SK-N-MC (cell line): ENCODE results near the gene IQCM.
"Not testable (repeated sequence)": the region's sequence is repeated elsewhere in the genome, so short reads cannot be mapped to it uniquely, and the experiment has no call there.

ENCODE experiments used
- DNase-seq: peaks from one replicate; pipeline ENCODE4 v3.0.0-alpha.2; 2011; ENCODE audit warnings: low read depth, low spot score
- H3K27ac ChIP-seq: fragments of 200-600 bp; sonication (generic); 2 replicates; pipeline ENCODE4 v1.5.1; 2016; ENCODE audit warnings: mixed run types
- H3K36me3 ChIP-seq: fragments of 200-600 bp; sonication (generic); 2 replicates; pipeline ENCODE4 v1.6.1; 2017; ENCODE audit warnings: antibody characterized with exemption, low read length, mixed read lengths; ENCODE audit not compliant: insufficient read depth
- H3K4me3 ChIP-seq: fragments of 200-600 bp; sonication (generic); 2 replicates; pipeline ENCODE4 v1.5.1; 2016
- H3K9ac ChIP-seq: fragments of 200-600 bp; sonication (generic); 2 replicates; pipeline ENCODE4 v1.8.0; 2017; ENCODE audit warnings: mixed run types, mixed read lengths; ENCODE audit not compliant: insufficient read length
- H3K9me3 ChIP-seq: fragments of 200-600 bp; sonication (generic); 2 replicates; pipeline ENCODE4 v1.6.1; 2017; ENCODE audit warnings: low read depth, mild to moderate bottlenecking, antibody characterized with exemption, low read length, moderate library complexity, mixed read lengths
- EZH2 ChIP-seq: fragments of 200-600 bp; sonication (generic); IDR thresholded peaks from one replicate; pipeline ENCODE4 v1.6.1; 2017; ENCODE audit warnings: antibody characterized with exemption
- FOXP2 ChIP-seq: optimal IDR thresholded peaks from 2 replicates; pipeline ENCODE3; 2011; ENCODE audit warnings: mild to moderate bottlenecking, moderate library complexity; ENCODE audit not compliant: insufficient read depth; ENCODE audit errors: extremely low read length, control extremely low read depth
- POLR2AphosphoS5 ChIP-seq: IDR thresholded peaks from 2 replicates; pipeline ENCODE4 v1.6.1; 2012; ENCODE audit warnings: mild to moderate bottlenecking, low read depth, low read length, borderline replicate concordance

IQCM gene

GRCh38 chr4:149518471-149518870 is 297.2 kb downstream of the IQCM start:
- Histone ChIP-seq H3K9ac (no peak overlapping the region), H3K9me3 (no peaks in the 10 kb centered on the region; the same call in 1 of the 2 replicates), H3K4me3 (no peak overlapping the region), H3K36me3 (no peaks in the 10 kb centered on the region), H3K27ac (no peak overlapping the region)
- TF ChIP-seq FOXP2 = no peak
- TF ChIP-seq POLR2AphosphoS5 = no peak
- TF ChIP-seq EZH2 = no peak
- no peak for DNase-seq

GRCh38 chr4:149513081-149513480 is 302.6 kb downstream of the IQCM start:
- no peak overlapping the region for H3K4me3 ChIP-seq
- H3K27ac ChIP-seq = no peak overlapping the region
- DNase-seq = no peak
- H3K9ac ChIP-seq = no peak overlapping the region
- no peak for TF ChIP-seq EZH2
- TF ChIP-seq FOXP2 = no peak
- TF ChIP-seq POLR2AphosphoS5 = no peak
- no peaks in the 10 kb centered on the region; the same call in 1 of the 2 replicates for H3K9me3 ChIP-seq
- H3K36me3 ChIP-seq = no peaks in the 10 kb centered on the region

GRCh38 chr4:149512501-149512900 is 303.1 kb downstream of the IQCM start:
- H3K9ac ChIP-seq = no peak overlapping the region
- H3K36me3 ChIP-seq = no peaks in the 10 kb centered on the region
- H3K27ac ChIP-seq = no peak overlapping the region
- no peak for DNase-seq
- H3K9me3 ChIP-seq = no peaks in the 10 kb centered on the region; the same call in 1 of the 2 replicates
- TF ChIP-seq FOXP2 (no peak), EZH2 (no peak), POLR2AphosphoS5 (no peak)
- no peak overlapping the region for H3K4me3 ChIP-seq

GRCh38 chr4:149511558-149512298 is 303.9 kb downstream of the IQCM start:
- TF ChIP-seq FOXP2 = no peak
- TF ChIP-seq EZH2 = no peak
- no peak for TF ChIP-seq POLR2AphosphoS5
- no peak overlapping the region for H3K27ac ChIP-seq
- no peak overlapping the region for H3K9ac ChIP-seq
- no peaks in the 10 kb centered on the region for H3K36me3 ChIP-seq
- H3K9me3 ChIP-seq = no peaks in the 10 kb centered on the region; the same call in 1 of the 2 replicates
- no peak for DNase-seq
- H3K4me3 ChIP-seq = no peak overlapping the region

GRCh38 chr4:149507309-149507708 is 308.3 kb downstream of the IQCM start:
- not testable (repeated sequence) for DNase-seq, H3K27ac ChIP-seq, H3K9ac ChIP-seq, H3K36me3 ChIP-seq, H3K4me3 ChIP-seq, H3K9me3 ChIP-seq

GRCh38 chr4:149500806-149501205 is 314.8 kb downstream of the IQCM start:
- no peak overlapping the region for H3K9ac ChIP-seq
- H3K9me3 ChIP-seq = no peaks in the 10 kb centered on the region

GRCh38 chr4:149499726-149500125 is 315.9 kb downstream of the IQCM start:
- TF ChIP-seq EZH2 (no peak), POLR2AphosphoS5 (no peak), FOXP2 (no peak)
- H3K9me3 ChIP-seq = no peaks in the 10 kb centered on the region
- DNase-seq = no peak
- H3K36me3 ChIP-seq = no peaks in the 10 kb centered on the region
- no peak overlapping the region for H3K9ac ChIP-seq
- H3K4me3 ChIP-seq = no peak overlapping the region
- no peak overlapping the region for H3K27ac ChIP-seq

More at GRCh38 chr4:149500806-149501205, 314.8 kb downstream of the IQCM start:
- no peak for DNase-seq
- Histone ChIP-seq H3K36me3 (no peaks in the 10 kb centered on the region), H3K4me3 (no peak overlapping the region), H3K27ac (no peak overlapping the region)
- TF ChIP-seq POLR2AphosphoS5 = no peak

GRCh38 chr4:149498246-149498645 is 317.4 kb downstream of the IQCM start:
- H3K9me3 ChIP-seq = no peaks in the 10 kb centered on the region
- no peaks in the 10 kb centered on the region for H3K36me3 ChIP-seq
- no peak overlapping the region for H3K4me3 ChIP-seq
- no peak overlapping the region for H3K27ac ChIP-seq
- no peak for DNase-seq
- TF ChIP-seq FOXP2 (no peak), EZH2 (no peak), POLR2AphosphoS5 (no peak)
- H3K9ac ChIP-seq = no peak overlapping the region

- Histone ChIP-seq H3K27ac (no peak overlapping the region), H3K4me3 (no peak overlapping the region), H3K9me3 (no peaks in the 10 kb centered on the region), H3K36me3 (no peaks in the 10 kb centered on the region), H3K9ac (no peak overlapping the region)
- no peak for DNase-seq
- no peak for TF ChIP-seq FOXP2
Measured at GRCh38 chr4:149493492-149493891, 322.2 kb downstream of the IQCM start.
